HCT116 (cell line): ENCODE measurements around the gene ACP4.

Source experiments
- EZH2phosphoT487 ChIP-seq: fragments of 200-600 bp; IDR thresholded peaks from 2 replicates; pipeline ENCODE4 v1.6.1; 2018; ENCODE audit warnings: antibody characterized with exemption, borderline replicate concordance
- JUND ChIP-seq: IDR thresholded peaks from 2 replicates; pipeline ENCODE4 v1.6.1; 2012
- MAX ChIP-seq: IDR thresholded peaks from 2 replicates; pipeline ENCODE4 v1.6.1; 2012
- POLR2A ChIP-seq: IDR thresholded peaks from 2 replicates; pipeline ENCODE4 v1.7.0; 2011; ENCODE audit warnings: borderline replicate concordance; ENCODE audit not compliant: insufficient read depth, insufficient read length; ENCODE audit errors: extremely low read depth
- POLR2AphosphoS5 ChIP-seq: IDR thresholded peaks from 2 replicates; pipeline ENCODE4 v1.6.1; 2011; ENCODE audit warnings: mild to moderate bottlenecking, low read depth, low read length, moderate library complexity
- RAD21 ChIP-seq: IDR thresholded peaks from 2 replicates; pipeline ENCODE4 v1.6.1; 2012; ENCODE audit warnings: low read depth, mild to moderate bottlenecking
- SP1 ChIP-seq: IDR thresholded peaks from 2 replicates; pipeline ENCODE4 v1.6.1; 2012; ENCODE audit warnings: low read depth
- YY1 ChIP-seq: IDR thresholded peaks from 2 replicates; pipeline ENCODE4 v1.6.1; 2011; ENCODE audit warnings: low read length, low read depth, moderate library complexity, mild to moderate bottlenecking; ENCODE audit not compliant: insufficient replicate concordance; ENCODE audit errors: extremely low read depth
- ZNF274 ChIP-seq: fragments of 200-500 bp; sonication (Bioruptor generic); IDR thresholded peaks from 2 replicates; pipeline ENCODE4 v1.6.1; 2014; ENCODE audit warnings: mild to moderate bottlenecking, low read depth, low read length, inconsistent platforms
- TF ChIP-seq, protein P1 (sequence below), 3 experiments: fragments of 200-600 bp in 1 of 3; sonication (generic) in 1 of 3; IDR thresholded peaks in 2 of 3; conservative IDR thresholded peaks in 1 of 3; 2 replicates each; pipeline ENCODE4 v1.5.1; 2012 to 2017; ENCODE audit warnings: low read depth in 2 of 3, low read length in 2 of 3, antibody characterized with exemption in 1 of 3, borderline replicate concordance in 1 of 3, control low read depth in 1 of 3, mild to moderate bottlenecking in 1 of 3, mixed read lengths in 1 of 3, mixed run types in 1 of 3, moderate library complexity in 1 of 3; ENCODE audit not compliant: insufficient read depth in 1 of 3

DNA sequence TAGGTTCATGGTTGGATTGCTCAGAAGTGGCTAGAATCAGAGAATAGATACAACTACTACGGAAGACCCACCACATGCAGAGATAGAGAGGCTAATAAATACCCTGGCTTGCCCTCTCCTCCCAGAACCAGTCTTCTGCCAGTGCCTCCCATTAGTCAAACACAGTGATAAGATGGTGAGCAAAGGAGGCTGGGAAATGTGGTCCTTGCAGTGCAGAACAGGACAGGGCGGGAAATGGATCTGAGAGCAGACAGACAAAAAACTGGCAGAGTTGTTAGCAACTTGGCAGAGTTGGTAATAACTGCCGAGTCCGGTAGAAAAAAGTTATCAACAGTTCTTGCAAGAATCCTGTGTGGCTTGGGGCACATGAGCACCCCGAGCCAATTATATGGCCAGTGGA lies 24.7 kb downstream of the ACP4 start:
- TF ChIP-seq POLR2A (no peak), YY1 (no peak), MAX (no peak), POLR2AphosphoS5 (no peak), ZNF274 (no peak), SP1 (no peak), JUND (no peak), RAD21 (no peak), EZH2phosphoT487 (no peak)
- TF ChIP-seq, protein P1, sequence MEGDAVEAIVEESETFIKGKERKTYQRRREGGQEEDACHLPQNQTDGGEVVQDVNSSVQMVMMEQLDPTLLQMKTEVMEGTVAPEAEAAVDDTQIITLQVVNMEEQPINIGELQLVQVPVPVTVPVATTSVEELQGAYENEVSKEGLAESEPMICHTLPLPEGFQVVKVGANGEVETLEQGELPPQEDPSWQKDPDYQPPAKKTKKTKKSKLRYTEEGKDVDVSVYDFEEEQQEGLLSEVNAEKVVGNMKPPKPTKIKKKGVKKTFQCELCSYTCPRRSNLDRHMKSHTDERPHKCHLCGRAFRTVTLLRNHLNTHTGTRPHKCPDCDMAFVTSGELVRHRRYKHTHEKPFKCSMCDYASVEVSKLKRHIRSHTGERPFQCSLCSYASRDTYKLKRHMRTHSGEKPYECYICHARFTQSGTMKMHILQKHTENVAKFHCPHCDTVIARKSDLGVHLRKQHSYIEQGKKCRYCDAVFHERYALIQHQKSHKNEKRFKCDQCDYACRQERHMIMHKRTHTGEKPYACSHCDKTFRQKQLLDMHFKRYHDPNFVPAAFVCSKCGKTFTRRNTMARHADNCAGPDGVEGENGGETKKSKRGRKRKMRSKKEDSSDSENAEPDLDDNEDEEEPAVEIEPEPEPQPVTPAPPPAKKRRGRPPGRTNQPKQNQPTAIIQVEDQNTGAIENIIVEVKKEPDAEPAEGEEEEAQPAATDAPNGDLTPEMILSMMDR (IDR thresholded peaks at IDR 0.05 in 2 of 3, conservative IDR thresholded peaks at IDR 0.05 in 1 of 3; ENCODE audit: borderline replicate concordance in 1 of 3, insufficient read depth in 1 of 3, low read depth in 2 of 3, low read length in 2 of 3) = no peak
